HEK293 (cell line): ENCODE measurements around the gene KIAA1328.

ENCODE experiments used
- CTCF ChIA-PET: fragments of 350-600 bp; formaldehyde crosslinking; extraction: SDS; loops from one replicate; lab custom pipeline; 2021; ENCODE audit warnings: antibody characterized with exemption; lab: Yijun Ruan, JAX
- POLR2A ChIA-PET: fragments of 300-600 bp; formaldehyde crosslinking; extraction: SDS; loops from one replicate; lab custom pipeline; 2020; ENCODE audit warnings: antibody characterized with exemption, inconsistent platforms; lab: Yijun Ruan, JAX
- H3K27ac ChIP-seq: fragments of 200-500 bp; sonication (Bioruptor generic); 2 replicates; pipeline ENCODE4 v1.5.1; 2014; ENCODE audit warnings: low read depth, low read length, control low read depth, inconsistent platforms; ENCODE audit errors: extremely low read depth
- H3K36me3 ChIP-seq, 2 experiments: fragments of 200-500 bp in 1 of 2; sonication (Bioruptor generic) in 1 of 2; 1 replicate in 1 of 2; 2 replicates in 1 of 2; pipeline ENCODE4 v1.5.1; 2014 to 2017; ENCODE audit warnings: inconsistent platforms in 2 of 2, low read length in 2 of 2; ENCODE audit not compliant: control insufficient read depth in 2 of 2, insufficient read depth in 1 of 2
- H3K4me1 ChIP-seq: fragments of 200-500 bp; sonication (Bioruptor generic); 2 replicates; pipeline ENCODE4 v1.5.1; 2014; ENCODE audit warnings: mild to moderate bottlenecking, low read length, inconsistent platforms; ENCODE audit not compliant: control insufficient read depth, insufficient read depth
- H3K4me3 ChIP-seq: 2 replicates; pipeline ENCODE4 v1.5.1; 2011; ENCODE audit warnings: low read depth, mild to moderate bottlenecking, control low read depth, low read length, moderate library complexity
- H3K9me3 ChIP-seq: fragments of 200-500 bp; sonication (Bioruptor generic); 2 replicates; pipeline ENCODE4 v1.5.1; 2014; ENCODE audit warnings: low read depth, low read length, inconsistent platforms; ENCODE audit not compliant: control insufficient read depth, insufficient read depth
- CTCF ChIP-seq: fragments of 450-650 bp; formaldehyde crosslinking; IDR thresholded peaks from 2 replicates; pipeline ENCODE4 v1.5.1; 2016; ENCODE audit warnings: missing biosample characterization, missing genetic modification characterization
- GLIS1 ChIP-seq: fragments of 450-650 bp; formaldehyde crosslinking; IDR thresholded peaks from 2 replicates; pipeline ENCODE4 v1.5.1; 2016; ENCODE audit warnings: missing biosample characterization, missing genetic modification characterization
- GLIS2 ChIP-seq: fragments of 450-650 bp; formaldehyde crosslinking; IDR thresholded peaks from 2 replicates; pipeline ENCODE4 v1.5.1; 2016; ENCODE audit warnings: missing biosample characterization, missing genetic modification characterization
- KLF9 ChIP-seq: fragments of 450-650 bp; formaldehyde crosslinking; IDR thresholded peaks from 2 replicates; pipeline ENCODE4 v1.5.1; 2016; ENCODE audit warnings: missing biosample characterization, missing genetic modification characterization, low read depth
- MYNN ChIP-seq: fragments of 450-650 bp; formaldehyde crosslinking; IDR thresholded peaks from 2 replicates; pipeline ENCODE4 v1.5.1; 2016; ENCODE audit warnings: missing biosample characterization, missing genetic modification characterization, borderline replicate concordance
- MZF1 ChIP-seq: fragments of 450-650 bp; formaldehyde crosslinking; IDR thresholded peaks from 2 replicates; pipeline ENCODE4 v1.5.1; 2017; ENCODE audit warnings: missing biosample characterization, missing genetic modification characterization, borderline replicate concordance
- ZBTB49 ChIP-seq: fragments of 450-650 bp; formaldehyde crosslinking; IDR thresholded peaks from 2 replicates; pipeline ENCODE4 v1.5.1; 2016; ENCODE audit warnings: missing biosample characterization, missing genetic modification characterization, low read depth
- ZNF10 ChIP-seq: fragments of 450-650 bp; formaldehyde crosslinking; IDR thresholded peaks from 2 replicates; pipeline ENCODE4 v1.5.1; 2017; ENCODE audit warnings: missing biosample characterization, missing genetic modification characterization
- ZNF23 ChIP-seq: fragments of 450-650 bp; formaldehyde crosslinking; IDR thresholded peaks from 2 replicates; pipeline ENCODE4 v1.5.1; 2016; ENCODE audit warnings: missing biosample characterization, missing genetic modification characterization, borderline replicate concordance
- ZNF239 ChIP-seq: fragments of 450-650 bp; formaldehyde crosslinking; IDR thresholded peaks from 2 replicates; pipeline ENCODE4 v1.5.1; 2016; ENCODE audit warnings: missing biosample characterization, missing genetic modification characterization
- ZNF302 ChIP-seq: fragments of 450-650 bp; formaldehyde crosslinking; IDR thresholded peaks from 2 replicates; pipeline ENCODE4 v1.5.1; 2016; ENCODE audit warnings: missing biosample characterization, missing genetic modification characterization, low read depth
- ZNF404 ChIP-seq: fragments of 450-650 bp; formaldehyde crosslinking; IDR thresholded peaks from 2 replicates; pipeline ENCODE4 v1.5.1; 2017; ENCODE audit warnings: missing biosample characterization, missing genetic modification characterization
- ZNF530 ChIP-seq: fragments of 450-650 bp; formaldehyde crosslinking; IDR thresholded peaks from 2 replicates; pipeline ENCODE4 v1.5.1; 2016; ENCODE audit warnings: low read depth, missing biosample characterization, missing genetic modification characterization
- ZNF544 ChIP-seq: fragments of 450-650 bp; formaldehyde crosslinking; IDR thresholded peaks from 2 replicates; pipeline ENCODE4 v1.5.0; 2017; ENCODE audit warnings: missing biosample characterization, missing genetic modification characterization
- ZNF571 ChIP-seq: fragments of 450-650 bp; formaldehyde crosslinking; IDR thresholded peaks from 2 replicates; pipeline ENCODE4 v1.5.0; 2017; ENCODE audit warnings: missing biosample characterization, missing genetic modification characterization
- ZNF624 ChIP-seq: fragments of 450-650 bp; formaldehyde crosslinking; IDR thresholded peaks from 2 replicates; pipeline ENCODE4 v1.5.1; 2017; ENCODE audit warnings: missing biosample characterization, missing genetic modification characterization
- ZNF626 ChIP-seq: fragments of 450-650 bp; sonication (Bioruptor Pico); formaldehyde crosslinking; IDR thresholded peaks from 2 replicates; pipeline ENCODE4 v1.5.1; 2018; ENCODE audit warnings: missing biosample characterization, missing genetic modification characterization, inconsistent platforms
- ZNF677 ChIP-seq: fragments of 450-650 bp; IDR thresholded peaks from 2 replicates; pipeline ENCODE4 v1.5.0; 2018; ENCODE audit warnings: missing biosample characterization, mild to moderate bottlenecking, missing genetic modification characterization, moderate library complexity
- TF ChIP-seq, protein P1 (sequence below): sonication (generic); formaldehyde crosslinking; IDR thresholded peaks from 2 replicates; pipeline ENCODE4 v1.8.1; 2022; ENCODE audit warnings: mild to moderate bottlenecking, moderate library complexity, missing genetic modification reagents
- TF ChIP-seq, protein P2 (sequence below): fragments of 450-650 bp; formaldehyde crosslinking; IDR thresholded peaks from 2 replicates; pipeline ENCODE4 v1.5.1; 2016; ENCODE audit warnings: missing biosample characterization, missing genetic modification characterization

KIAA1328 gene

DNA sequence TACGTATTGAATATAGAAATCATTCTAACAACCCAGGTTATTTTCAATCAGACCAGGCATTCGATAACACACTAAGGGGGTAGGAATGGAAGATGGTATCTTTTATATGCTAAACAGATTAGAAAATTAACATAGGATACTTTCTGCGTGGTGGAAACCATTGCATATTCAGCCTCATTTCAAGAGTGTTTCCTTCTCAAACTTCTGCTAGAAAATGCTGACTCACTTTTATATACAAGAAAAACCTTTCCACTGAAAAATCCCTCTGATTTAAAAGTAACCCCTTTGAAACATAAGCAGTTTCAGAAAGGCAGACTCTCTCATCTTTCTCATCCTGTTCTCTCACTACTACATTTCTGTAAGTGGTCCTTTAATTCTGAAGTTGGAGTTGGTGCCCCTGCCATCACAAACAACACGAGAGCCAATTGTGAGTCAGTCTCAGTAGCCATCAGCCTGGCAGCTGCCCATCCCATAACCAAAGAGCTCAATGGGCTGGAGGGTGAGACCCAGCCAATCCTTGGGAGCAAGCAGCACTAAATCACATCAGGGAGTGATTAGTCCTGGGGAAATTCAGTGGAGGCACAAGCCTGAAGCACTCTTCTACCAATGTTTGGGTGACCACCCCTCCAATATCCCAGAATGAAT lies 393.5 kb downstream of the KIAA1328 start:
- no peak overlapping the region for H3K27ac ChIP-seq
- ChIA-PET POLR2A (no interaction called here), CTCF (no interaction called here)
- TF ChIP-seq ZNF624 (tag by site-specific recombination) (no peak), ZNF10 (tag by site-specific recombination) (no peak), ZBTB49 (tag by site-specific recombination) (no peak), KLF9 (tag by site-specific recombination) (no peak), ZNF530 (tag by site-specific recombination) (no peak), GLIS1 (tag by site-specific recombination) (no peak), ZNF239 (tag by site-specific recombination) (no peak), ZNF302 (tag by site-specific recombination) (no peak), ZNF571 (no peak), ZNF404 (tag by site-specific recombination) (no peak), GLIS2 (tag by site-specific recombination) (no peak), MYNN (tag by site-specific recombination) (no peak), ZNF23 (tag by site-specific recombination) (no peak), ZNF626 (no peak), ZNF544 (tag by site-specific recombination) (no peak), ZNF677 (tag by site-specific recombination) (no peak), CTCF (tag by site-specific recombination) (no peak), MZF1 (tag by site-specific recombination) (no peak)
- TF ChIP-seq, protein P1, sequence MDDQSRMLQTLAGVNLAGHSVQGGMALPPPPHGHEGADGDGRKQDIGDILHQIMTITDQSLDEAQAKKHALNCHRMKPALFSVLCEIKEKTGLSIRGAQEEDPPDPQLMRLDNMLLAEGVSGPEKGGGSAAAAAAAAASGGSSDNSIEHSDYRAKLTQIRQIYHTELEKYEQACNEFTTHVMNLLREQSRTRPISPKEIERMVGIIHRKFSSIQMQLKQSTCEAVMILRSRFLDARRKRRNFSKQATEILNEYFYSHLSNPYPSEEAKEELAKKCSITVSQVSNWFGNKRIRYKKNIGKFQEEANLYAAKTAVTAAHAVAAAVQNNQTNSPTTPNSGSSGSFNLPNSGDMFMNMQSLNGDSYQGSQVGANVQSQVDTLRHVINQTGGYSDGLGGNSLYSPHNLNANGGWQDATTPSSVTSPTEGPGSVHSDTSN (CRISPR knock-in tag): no peak
- TF ChIP-seq, protein P2, sequence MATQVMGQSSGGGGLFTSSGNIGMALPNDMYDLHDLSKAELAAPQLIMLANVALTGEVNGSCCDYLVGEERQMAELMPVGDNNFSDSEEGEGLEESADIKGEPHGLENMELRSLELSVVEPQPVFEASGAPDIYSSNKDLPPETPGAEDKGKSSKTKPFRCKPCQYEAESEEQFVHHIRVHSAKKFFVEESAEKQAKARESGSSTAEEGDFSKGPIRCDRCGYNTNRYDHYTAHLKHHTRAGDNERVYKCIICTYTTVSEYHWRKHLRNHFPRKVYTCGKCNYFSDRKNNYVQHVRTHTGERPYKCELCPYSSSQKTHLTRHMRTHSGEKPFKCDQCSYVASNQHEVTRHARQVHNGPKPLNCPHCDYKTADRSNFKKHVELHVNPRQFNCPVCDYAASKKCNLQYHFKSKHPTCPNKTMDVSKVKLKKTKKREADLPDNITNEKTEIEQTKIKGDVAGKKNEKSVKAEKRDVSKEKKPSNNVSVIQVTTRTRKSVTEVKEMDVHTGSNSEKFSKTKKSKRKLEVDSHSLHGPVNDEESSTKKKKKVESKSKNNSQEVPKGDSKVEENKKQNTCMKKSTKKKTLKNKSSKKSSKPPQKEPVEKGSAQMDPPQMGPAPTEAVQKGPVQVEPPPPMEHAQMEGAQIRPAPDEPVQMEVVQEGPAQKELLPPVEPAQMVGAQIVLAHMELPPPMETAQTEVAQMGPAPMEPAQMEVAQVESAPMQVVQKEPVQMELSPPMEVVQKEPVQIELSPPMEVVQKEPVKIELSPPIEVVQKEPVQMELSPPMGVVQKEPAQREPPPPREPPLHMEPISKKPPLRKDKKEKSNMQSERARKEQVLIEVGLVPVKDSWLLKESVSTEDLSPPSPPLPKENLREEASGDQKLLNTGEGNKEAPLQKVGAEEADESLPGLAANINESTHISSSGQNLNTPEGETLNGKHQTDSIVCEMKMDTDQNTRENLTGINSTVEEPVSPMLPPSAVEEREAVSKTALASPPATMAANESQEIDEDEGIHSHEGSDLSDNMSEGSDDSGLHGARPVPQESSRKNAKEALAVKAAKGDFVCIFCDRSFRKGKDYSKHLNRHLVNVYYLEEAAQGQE: no peak
- TF ChIP-seq, all 188 proteins: peak for 0
- no peaks in the 10 kb centered on the region for H3K36me3 ChIP-seq
- no peak overlapping the region for H3K4me3 ChIP-seq
- no peaks in the 10 kb centered on the region for H3K9me3 ChIP-seq
- H3K4me1 ChIP-seq: no peaks in the 10 kb centered on the region
